NCI-H1694 treated with DMSO at 0.1 percent for 48 hours (cell line): Measurements from ENCODE around the gene ELMO3.

ENCODE experiments used
- DNase-seq: peaks from one replicate; lab custom pipeline; 2025; lab: John Stamatoyannopoulos, UW

Gene ELMO3

GRCh38 chr16:67196881-67197280, 2.0 kb upstream of the ELMO3 start:
- no peak for DNase-seq

- no peak for DNase-seq
Measured at GRCh38 chr16:67197704-67198103, 1.2 kb upstream of the ELMO3 start.

GRCh38 chr16:67198238-67198734, 645 bp upstream of the ELMO3 start:
- DNase-seq = peak; percentile 9

- DNase-seq = no peak
Measured at GRCh38 chr16:67199808-67200198, 872 bp downstream of the ELMO3 start.

- no peak for DNase-seq
Measured at GRCh38 chr16:67200491-67200890, 1.6 kb downstream of the ELMO3 start.

GRCh38 chr16:67201411-67202345, 2.7 kb downstream of the ELMO3 start:
- DNase-seq = no peak

GRCh38 chr16:67202426-67202825, 3.5 kb downstream of the ELMO3 start:
- no peak for DNase-seq

- no peak for DNase-seq
Measured at GRCh38 chr16:67202956-67203493, 4.1 kb downstream of the ELMO3 start.

GRCh38 chr16:67204076-67204475, 5.1 kb downstream of the ELMO3 start:
- DNase-seq = no peak

- DNase-seq = no peak
Measured at GRCh38 chr16:67206129-67206837, 7.4 kb downstream of the ELMO3 start.

- DNase-seq = no peak
Measured at GRCh38 chr16:67206838-67207248, 7.9 kb downstream of the ELMO3 start.

- no peak for DNase-seq
Measured at GRCh38 chr16:67207249-67208091, 8.5 kb downstream of the ELMO3 start.

- no peak for DNase-seq
Measured at GRCh38 chr16:67208154-67208896, 9.4 kb downstream of the ELMO3 start.

- no peak for DNase-seq
Measured at GRCh38 chr16:67209565-67209964, 10.6 kb downstream of the ELMO3 start.

- DNase-seq = no peak
Measured at GRCh38 chr16:67210069-67210937, 11.4 kb downstream of the ELMO3 start.

GRCh38 chr16:67211674-67212073, 12.7 kb downstream of the ELMO3 start:
- no peak for DNase-seq

- DNase-seq = no peak
Measured at GRCh38 chr16:67212766-67213165, 13.8 kb downstream of the ELMO3 start.

GRCh38 chr16:67213197-67214019, 14.5 kb downstream of the ELMO3 start:
- no peak for DNase-seq

GRCh38 chr16:67215706-67216105, 16.8 kb downstream of the ELMO3 start:
- no peak for DNase-seq
